ENCODE results near the gene UBE2L3.
"Not testable (repeated sequence)": the region's sequence is repeated elsewhere in the genome, so short reads cannot be mapped to it uniquely, and the experiment has no call there.

The UBE2L3 gene

GRCh38 chr22:21641789-21642583, 74.5 kb downstream of the UBE2L3 start, which contains the start of gene SDF2L1:
SDF2L1 (plus strand) TSS chr22:21642302; CDS start chr22:21642337, 35 bp downstream.
- Histone ChIP-seq H3K36me3 (ENCODE audit: control insufficient read depth in 2 of 2, insufficient read depth in 2 of 2, low read length in 2 of 2) (peaks cover 0 to 4% of the 10 kb centered on the region in 2 donors), H3K9ac (ENCODE audit: low read length in 2 of 2) (peak within 1 kb of the TSS; percentile 64 to 73), H3K9me3 (ENCODE audit: control insufficient read depth in 2 of 2, low read length in 2 of 2) (no peaks in the 10 kb centered on the region), H3K27me3 (ENCODE audit: control insufficient read depth in 1 of 2, insufficient read depth in 2 of 2, low read length in 2 of 2) (no peaks in the 10 kb centered on the region), H3K4me1 (ENCODE audit: control insufficient read depth, insufficient read depth, low read length) (peaks cover 23% of the 10 kb centered on the region), H3K27ac (ENCODE audit: low read length) (peak within 1 kb of the TSS; percentile 46), H3K4me3 (ENCODE audit: low read length in 2 of 2) (peak within 1 kb of the TSS; percentile 87 to 88)

- peak overlapping the region; percentile 62 to 64 for H3K9ac ChIP-seq (ENCODE audit: low read length in 2 of 2)
- H3K9me3 ChIP-seq (ENCODE audit: control insufficient read depth in 2 of 2, low read length in 2 of 2), result no peaks in the 10 kb centered on the region
- H3K27me3 ChIP-seq (ENCODE audit: control insufficient read depth in 1 of 2, insufficient read depth in 2 of 2, low read length in 2 of 2), result no peaks in the 10 kb centered on the region
- H3K36me3 ChIP-seq (ENCODE audit: control insufficient read depth in 2 of 2, insufficient read depth in 2 of 2, low read length in 2 of 2), result peaks cover 0 to 4% of the 10 kb centered on the region in 2 donors
- H3K27ac ChIP-seq (ENCODE audit: low read length), result peak overlapping the region; percentile 46
- H3K4me3 ChIP-seq (ENCODE audit: low read length in 2 of 2), result peak overlapping the region; percentile 87 to 88
- H3K4me1 ChIP-seq (ENCODE audit: control insufficient read depth, insufficient read depth, low read length), result peaks cover 23% of the 10 kb centered on the region
Observed at GRCh38 chr22:21642584-21643448, 75.3 kb downstream of the UBE2L3 start.

- Histone ChIP-seq H3K4me1 (ENCODE audit: control insufficient read depth, insufficient read depth, low read length) (peaks cover 23% of the 10 kb centered on the region), H3K9me3 (ENCODE audit: control insufficient read depth in 2 of 2, low read length in 2 of 2) (no peaks in the 10 kb centered on the region), H3K27me3 (ENCODE audit: control insufficient read depth in 1 of 2, insufficient read depth in 2 of 2, low read length in 2 of 2) (no peaks in the 10 kb centered on the region), H3K9ac (ENCODE audit: low read length in 2 of 2) (no peak overlapping the region), H3K4me3 (ENCODE audit: low read length in 2 of 2) (peak overlapping the region in 1 of 2 donors; percentile 87), H3K27ac (ENCODE audit: low read length) (no peak overlapping the region), H3K36me3 (ENCODE audit: control insufficient read depth in 2 of 2, insufficient read depth in 2 of 2, low read length in 2 of 2) (peaks cover 0 to 4% of the 10 kb centered on the region in 2 donors)
Observed at GRCh38 chr22:21643533-21644357, 76.2 kb downstream of the UBE2L3 start.

DNA sequence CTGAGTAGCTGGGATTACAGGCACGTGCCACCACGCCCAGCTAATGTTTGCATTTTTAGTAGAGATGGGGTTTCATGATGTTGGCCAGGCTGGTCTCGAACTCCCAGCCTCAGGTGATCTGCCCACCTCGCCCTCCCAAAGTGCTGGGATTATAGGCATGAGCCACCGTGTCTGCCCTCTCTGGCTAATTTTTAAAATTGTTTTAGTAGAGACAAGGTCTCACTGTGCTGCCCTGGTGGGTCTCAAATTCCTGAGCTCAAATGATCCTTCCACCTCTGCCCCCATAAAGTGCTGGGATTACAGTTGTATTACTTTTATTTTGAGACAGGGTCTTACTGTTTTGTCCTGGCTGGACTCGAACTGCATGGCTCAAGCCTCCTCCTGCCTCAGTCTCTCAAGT, 78.0 kb downstream of the UBE2L3 start:
- not testable (repeated sequence) for H3K36me3 ChIP-seq (ENCODE audit: control insufficient read depth in 2 of 2, insufficient read depth in 2 of 2, low read length in 2 of 2); H3K9me3 ChIP-seq (ENCODE audit: control insufficient read depth in 2 of 2, low read length in 2 of 2); H3K27me3 ChIP-seq (ENCODE audit: control insufficient read depth in 1 of 2, insufficient read depth in 2 of 2, low read length in 2 of 2)

DNA sequence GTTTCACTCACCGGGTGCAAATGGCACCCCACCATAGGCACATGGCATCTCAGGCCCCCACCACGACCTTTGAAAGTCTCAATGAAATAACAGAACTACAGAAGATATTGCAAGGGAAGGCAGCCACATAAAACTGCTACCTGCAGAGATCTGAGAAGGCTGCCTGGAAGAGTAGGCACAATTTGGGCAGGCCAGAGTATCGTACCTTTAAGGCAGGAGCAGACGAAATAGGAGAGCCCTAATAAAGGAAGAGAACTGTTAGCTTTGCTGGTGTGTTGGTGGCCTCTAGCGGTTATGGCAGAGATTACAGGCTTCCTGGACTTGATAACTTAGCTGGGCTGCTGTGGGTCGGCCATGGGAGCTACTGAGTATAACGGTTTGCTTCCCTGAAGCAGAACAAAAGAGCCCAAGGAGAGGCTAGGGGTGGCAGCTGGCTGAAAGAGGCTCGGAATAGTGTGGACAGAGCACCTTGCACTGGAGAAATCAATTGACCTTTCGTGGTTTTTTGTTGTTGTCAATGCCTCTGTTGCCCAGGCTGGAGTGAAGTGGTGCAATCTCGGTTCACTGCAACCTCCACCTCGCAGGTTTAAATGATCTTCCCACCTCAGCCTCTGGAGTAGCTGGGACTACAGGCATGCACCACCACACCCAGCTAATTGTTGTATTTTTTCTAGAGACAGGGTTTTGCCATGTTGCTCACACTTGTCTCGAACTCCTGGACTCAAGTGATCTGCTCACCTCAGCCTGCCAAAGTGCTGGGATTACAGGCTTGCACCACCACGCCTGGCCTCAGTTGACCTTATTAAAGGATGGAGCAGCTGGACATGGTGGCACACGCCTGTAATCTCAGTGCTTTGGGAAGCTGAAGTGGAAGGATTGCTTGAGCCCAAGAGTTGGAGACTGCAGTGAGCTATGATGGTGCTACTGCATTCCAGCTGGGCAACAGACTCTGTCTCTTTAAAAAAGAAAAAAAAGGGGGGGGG, 79.4 kb downstream of the UBE2L3 start:
- H3K4me1 ChIP-seq (ENCODE audit: control insufficient read depth, insufficient read depth, low read length), result peaks cover 22% of the 10 kb centered on the region
- H3K36me3 ChIP-seq (ENCODE audit: control insufficient read depth in 2 of 2, insufficient read depth in 2 of 2, low read length in 2 of 2), result peaks cover 0 to 4% of the 10 kb centered on the region in 2 donors
- H3K27ac ChIP-seq (ENCODE audit: low read length), result no peak overlapping the region
- H3K27me3 ChIP-seq (ENCODE audit: control insufficient read depth in 1 of 2, insufficient read depth in 2 of 2, low read length in 2 of 2), result no peaks in the 10 kb centered on the region
- no peaks in the 10 kb centered on the region for H3K9me3 ChIP-seq (ENCODE audit: control insufficient read depth in 2 of 2, low read length in 2 of 2)
- H3K4me3 ChIP-seq (ENCODE audit: low read length in 2 of 2), result no peak overlapping the region
- no peak overlapping the region for H3K9ac ChIP-seq (ENCODE audit: low read length in 2 of 2)

More for the DNA sequence above, 78.0 kb downstream of the UBE2L3 start:
- peaks cover 23% of the 10 kb centered on the region for H3K4me1 ChIP-seq (ENCODE audit: control insufficient read depth, insufficient read depth, low read length)
- not testable (repeated sequence) for H3K9ac ChIP-seq (ENCODE audit: low read length in 2 of 2); H3K27ac ChIP-seq (ENCODE audit: low read length); H3K4me3 ChIP-seq (ENCODE audit: low read length in 2 of 2)

GRCh38 chr22:21650280-21650679, 82.8 kb downstream of the UBE2L3 start:
- H3K9ac ChIP-seq (ENCODE audit: low read length in 2 of 2), result no peak overlapping the region
- no peaks in the 10 kb centered on the region for H3K9me3 ChIP-seq (ENCODE audit: control insufficient read depth in 2 of 2, low read length in 2 of 2)
- H3K27ac ChIP-seq (ENCODE audit: low read length), result no peak overlapping the region
- H3K36me3 ChIP-seq (ENCODE audit: control insufficient read depth in 2 of 2, insufficient read depth in 2 of 2, low read length in 2 of 2), result no peaks in the 10 kb centered on the region
- peaks cover 0 to 2% of the 10 kb centered on the region in 2 donors for H3K27me3 ChIP-seq (ENCODE audit: control insufficient read depth in 1 of 2, insufficient read depth in 2 of 2, low read length in 2 of 2)
- H3K4me1 ChIP-seq (ENCODE audit: control insufficient read depth, insufficient read depth, low read length), result peaks cover 13% of the 10 kb centered on the region
- H3K4me3 ChIP-seq (ENCODE audit: low read length in 2 of 2), result no peak overlapping the region

- Histone ChIP-seq H3K27ac (ENCODE audit: low read length) (no peak overlapping the region), H3K36me3 (ENCODE audit: control insufficient read depth in 2 of 2, insufficient read depth in 2 of 2, low read length in 2 of 2) (no peaks in the 10 kb centered on the region), H3K27me3 (ENCODE audit: control insufficient read depth in 1 of 2, insufficient read depth in 2 of 2, low read length in 2 of 2) (peaks cover 0 to 2% of the 10 kb centered on the region in 2 donors), H3K9me3 (ENCODE audit: control insufficient read depth in 2 of 2, low read length in 2 of 2) (no peaks in the 10 kb centered on the region), H3K4me3 (ENCODE audit: low read length in 2 of 2) (peak overlapping the region; percentile 67 to 79), H3K4me1 (ENCODE audit: control insufficient read depth, insufficient read depth, low read length) (peaks cover 13% of the 10 kb centered on the region), H3K9ac (ENCODE audit: low read length in 2 of 2) (peak overlapping the region in 1 of 2 donors; percentile 56)
Observed at GRCh38 chr22:21650823-21651520, 83.5 kb downstream of the UBE2L3 start.

GRCh38 chr22:21651521-21652009, 84.1 kb downstream of the UBE2L3 start:
- Histone ChIP-seq H3K4me1 (ENCODE audit: control insufficient read depth, insufficient read depth, low read length) (peaks cover 13% of the 10 kb centered on the region), H3K4me3 (ENCODE audit: low read length in 2 of 2) (peak overlapping the region; percentile 67 to 79), H3K9ac (ENCODE audit: low read length in 2 of 2) (peak overlapping the region; percentile 47 to 56), H3K9me3 (ENCODE audit: control insufficient read depth in 2 of 2, low read length in 2 of 2) (no peaks in the 10 kb centered on the region), H3K36me3 (ENCODE audit: control insufficient read depth in 2 of 2, insufficient read depth in 2 of 2, low read length in 2 of 2) (no peaks in the 10 kb centered on the region), H3K27ac (ENCODE audit: low read length) (no peak overlapping the region), H3K27me3 (ENCODE audit: control insufficient read depth in 1 of 2, insufficient read depth in 2 of 2, low read length in 2 of 2) (peaks cover 3 to 4% of the 10 kb centered on the region in 2 donors)

- Histone ChIP-seq H3K4me3 (ENCODE audit: low read length in 2 of 2) (peak overlapping the region; percentile 58 to 79), H3K4me1 (ENCODE audit: control insufficient read depth, insufficient read depth, low read length) (peaks cover 13% of the 10 kb centered on the region), H3K9ac (ENCODE audit: low read length in 2 of 2) (no peak overlapping the region), H3K27ac (ENCODE audit: low read length) (no peak overlapping the region), H3K27me3 (ENCODE audit: control insufficient read depth in 1 of 2, insufficient read depth in 2 of 2, low read length in 2 of 2) (peaks cover 6 to 7% of the 10 kb centered on the region in 2 donors), H3K36me3 (ENCODE audit: control insufficient read depth in 2 of 2, insufficient read depth in 2 of 2, low read length in 2 of 2) (no peaks in the 10 kb centered on the region), H3K9me3 (ENCODE audit: control insufficient read depth in 2 of 2, low read length in 2 of 2) (no peaks in the 10 kb centered on the region)
Observed at GRCh38 chr22:21652010-21652546, 84.6 kb downstream of the UBE2L3 start.
